ENCODE results near the gene SALL3. TPM values are rescaled to one million over a fixed set of nuclear protein-coding genes. Genes with fewer than 3 reads are reported as not detected.

SALL3 gene
- total RNA-seq, 1 donor from 2014 or later, result 14.6 TPM

DNA sequence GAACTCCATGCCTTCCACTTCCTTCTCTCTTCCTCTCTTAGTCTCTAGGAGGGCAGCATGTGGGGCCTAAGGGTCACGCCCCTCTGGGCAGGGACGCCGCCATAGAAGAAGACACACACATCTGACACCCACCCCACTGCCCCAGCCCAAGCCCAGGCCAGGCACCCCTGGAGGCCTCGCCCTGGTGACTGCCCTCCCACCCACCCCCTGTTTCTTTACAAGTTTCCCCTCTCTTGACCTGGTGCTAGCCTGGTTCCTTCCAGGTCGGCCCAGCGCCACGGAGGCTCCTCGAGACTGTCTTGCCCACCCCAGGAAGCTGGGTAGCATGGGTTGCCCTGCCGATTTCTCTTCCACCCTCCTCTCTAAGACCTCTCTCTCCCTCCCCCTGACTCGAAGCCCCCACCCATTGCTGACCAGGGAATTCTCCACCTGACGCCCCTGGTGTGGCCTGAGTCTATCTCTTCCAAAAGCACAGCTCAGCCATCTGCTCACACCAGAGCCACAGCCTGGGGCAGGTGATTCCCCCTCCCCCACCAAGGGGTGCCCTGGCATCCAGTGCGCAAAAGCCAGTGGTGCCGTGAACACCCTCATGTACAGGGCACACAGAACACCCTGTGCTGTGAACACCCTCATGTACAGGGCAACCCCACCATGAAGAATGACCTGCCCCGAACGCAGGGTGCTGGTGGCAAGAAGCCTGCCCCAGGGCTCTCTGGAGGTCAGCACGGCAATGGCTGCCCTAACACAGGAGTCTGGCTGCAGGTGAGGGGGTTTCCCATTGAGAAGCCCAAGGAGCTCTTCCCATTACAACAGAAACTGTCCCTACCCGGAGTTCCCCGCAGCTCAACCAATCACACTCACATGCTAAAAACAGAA lies 13.5 kb upstream of the SALL3 start:
- H3K36me3 Mint-ChIP-seq, result no peaks in the 10 kb centered on the region
- peak; percentile 50 for DNase-seq (ENCODE audit: extremely low spot score, unreplicated experiment)
- TF ChIP-seq, protein P1, sequence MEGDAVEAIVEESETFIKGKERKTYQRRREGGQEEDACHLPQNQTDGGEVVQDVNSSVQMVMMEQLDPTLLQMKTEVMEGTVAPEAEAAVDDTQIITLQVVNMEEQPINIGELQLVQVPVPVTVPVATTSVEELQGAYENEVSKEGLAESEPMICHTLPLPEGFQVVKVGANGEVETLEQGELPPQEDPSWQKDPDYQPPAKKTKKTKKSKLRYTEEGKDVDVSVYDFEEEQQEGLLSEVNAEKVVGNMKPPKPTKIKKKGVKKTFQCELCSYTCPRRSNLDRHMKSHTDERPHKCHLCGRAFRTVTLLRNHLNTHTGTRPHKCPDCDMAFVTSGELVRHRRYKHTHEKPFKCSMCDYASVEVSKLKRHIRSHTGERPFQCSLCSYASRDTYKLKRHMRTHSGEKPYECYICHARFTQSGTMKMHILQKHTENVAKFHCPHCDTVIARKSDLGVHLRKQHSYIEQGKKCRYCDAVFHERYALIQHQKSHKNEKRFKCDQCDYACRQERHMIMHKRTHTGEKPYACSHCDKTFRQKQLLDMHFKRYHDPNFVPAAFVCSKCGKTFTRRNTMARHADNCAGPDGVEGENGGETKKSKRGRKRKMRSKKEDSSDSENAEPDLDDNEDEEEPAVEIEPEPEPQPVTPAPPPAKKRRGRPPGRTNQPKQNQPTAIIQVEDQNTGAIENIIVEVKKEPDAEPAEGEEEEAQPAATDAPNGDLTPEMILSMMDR (conservative IDR thresholded peaks at IDR 0.05), result no peak
- no peaks in the 10 kb centered on the region for H3K9me3 Mint-ChIP-seq
- no peak overlapping the region for H3K27ac Mint-ChIP-seq
- H3K4me1 Mint-ChIP-seq (ENCODE audit: unreplicated experiment), result no peaks in the 10 kb centered on the region
- H3K27me3 Mint-ChIP-seq, result peaks cover 48% of the 10 kb centered on the region
- no peak overlapping the region for H3K4me3 Mint-ChIP-seq

DNA sequence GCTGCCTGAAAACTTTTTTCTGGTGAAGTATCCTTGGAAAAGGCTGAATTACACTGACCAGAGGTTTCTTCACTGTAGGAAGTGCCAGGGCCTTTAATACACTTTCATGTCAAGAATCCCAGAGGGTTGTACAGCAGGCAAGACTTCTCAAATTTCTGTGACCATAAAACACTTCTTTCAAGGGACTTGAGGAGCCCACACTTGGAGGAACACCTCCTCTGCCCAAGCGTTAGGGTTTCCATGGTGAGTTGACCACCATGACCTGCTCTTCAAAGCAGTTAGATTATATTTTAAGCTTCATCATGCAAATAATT lies 12.9 kb upstream of the SALL3 start:
- TF ChIP-seq, protein P1 (conservative IDR thresholded peaks at IDR 0.05), result no peak
- no peaks in the 10 kb centered on the region for H3K9me3 Mint-ChIP-seq

DNA sequence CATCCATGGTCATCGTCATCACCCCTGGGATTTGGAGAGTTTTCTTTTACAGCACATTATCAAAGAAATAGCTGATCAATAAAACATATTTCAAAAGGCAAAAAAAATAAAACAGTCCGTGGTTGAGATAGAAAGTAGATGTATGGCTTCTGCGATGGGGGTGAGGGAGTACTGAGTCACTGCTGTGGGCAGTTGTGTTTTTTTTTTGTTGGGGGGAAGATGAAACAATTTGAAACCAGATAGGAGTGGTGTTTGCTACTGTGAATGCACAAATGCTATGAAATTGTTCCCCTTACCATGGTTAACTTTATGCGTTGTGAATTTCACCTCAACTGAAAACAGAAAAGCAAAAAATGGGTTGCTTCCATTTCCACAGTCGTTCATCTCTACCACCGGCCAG lies 11.9 kb upstream of the SALL3 start:
- H3K4me1 Mint-ChIP-seq (ENCODE audit: unreplicated experiment), result no peaks in the 10 kb centered on the region

More for the DNA sequence above, 12.9 kb upstream of the SALL3 start:
- no peaks in the 10 kb centered on the region for H3K36me3 Mint-ChIP-seq
- H3K27ac Mint-ChIP-seq, result no peak overlapping the region
- peaks cover 54% of the 10 kb centered on the region for H3K27me3 Mint-ChIP-seq
- peak; percentile 1 for DNase-seq (ENCODE audit: extremely low spot score, unreplicated experiment)
- H3K4me3 Mint-ChIP-seq, result no peak overlapping the region
- no peaks in the 10 kb centered on the region for H3K4me1 Mint-ChIP-seq (ENCODE audit: unreplicated experiment)

DNA sequence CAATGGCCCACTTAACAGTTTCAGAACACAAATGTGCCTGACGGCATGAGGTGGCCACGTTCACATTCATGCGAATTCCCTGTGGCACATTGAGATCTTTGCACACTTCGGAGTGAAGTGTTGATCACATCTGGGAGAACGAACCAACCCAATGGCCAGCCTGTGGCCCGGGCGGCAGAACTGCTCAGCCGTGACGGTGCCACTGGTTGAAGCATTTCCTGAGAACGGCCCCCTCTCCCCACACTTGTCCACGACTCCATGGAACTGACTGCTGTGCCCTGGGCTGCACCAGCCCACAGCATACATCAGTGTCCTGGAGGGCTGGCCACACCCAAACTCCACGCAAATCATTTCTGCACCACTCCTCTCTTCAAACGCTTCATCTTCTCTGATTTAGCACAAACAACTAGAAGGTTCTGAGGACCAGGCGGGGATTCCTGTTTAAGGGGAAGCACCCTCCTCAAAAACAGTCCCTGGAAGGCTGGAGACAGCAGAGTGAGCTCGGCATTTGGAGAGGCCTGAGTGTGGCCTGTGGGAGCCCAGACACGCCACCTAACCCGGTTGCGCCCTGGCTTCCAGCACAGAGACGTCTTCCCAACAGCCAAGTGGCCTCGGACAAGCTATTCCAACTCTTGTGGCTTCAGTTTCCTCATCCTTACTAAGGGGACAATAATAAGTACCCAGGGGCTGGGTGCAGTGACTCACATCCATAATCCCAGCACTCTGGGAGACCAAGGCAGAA lies 9.9 kb upstream of the SALL3 start:
- Mint-ChIP-seq H3K27me3 (peaks cover 64% of the 10 kb centered on the region), H3K27ac (no peak overlapping the region), H3K4me1 (ENCODE audit: unreplicated experiment) (peaks cover 2% of the 10 kb centered on the region), H3K4me3 (no peak overlapping the region), H3K36me3 (no peaks in the 10 kb centered on the region), H3K9me3 (no peaks in the 10 kb centered on the region)
- no peak for DNase-seq (ENCODE audit: extremely low spot score, unreplicated experiment)
- TF ChIP-seq, protein P1 (conservative IDR thresholded peaks at IDR 0.05), result no peak

More for the DNA sequence above, 11.9 kb upstream of the SALL3 start:
- Mint-ChIP-seq H3K4me3 (no peak overlapping the region), H3K36me3 (no peaks in the 10 kb centered on the region), H3K27ac (no peak overlapping the region), H3K27me3 (peaks cover 61% of the 10 kb centered on the region), H3K9me3 (no peaks in the 10 kb centered on the region)
- peak; percentile 0 for DNase-seq (ENCODE audit: extremely low spot score, unreplicated experiment)
- TF ChIP-seq, protein P1 (conservative IDR thresholded peaks at IDR 0.05), result no peak

DNA sequence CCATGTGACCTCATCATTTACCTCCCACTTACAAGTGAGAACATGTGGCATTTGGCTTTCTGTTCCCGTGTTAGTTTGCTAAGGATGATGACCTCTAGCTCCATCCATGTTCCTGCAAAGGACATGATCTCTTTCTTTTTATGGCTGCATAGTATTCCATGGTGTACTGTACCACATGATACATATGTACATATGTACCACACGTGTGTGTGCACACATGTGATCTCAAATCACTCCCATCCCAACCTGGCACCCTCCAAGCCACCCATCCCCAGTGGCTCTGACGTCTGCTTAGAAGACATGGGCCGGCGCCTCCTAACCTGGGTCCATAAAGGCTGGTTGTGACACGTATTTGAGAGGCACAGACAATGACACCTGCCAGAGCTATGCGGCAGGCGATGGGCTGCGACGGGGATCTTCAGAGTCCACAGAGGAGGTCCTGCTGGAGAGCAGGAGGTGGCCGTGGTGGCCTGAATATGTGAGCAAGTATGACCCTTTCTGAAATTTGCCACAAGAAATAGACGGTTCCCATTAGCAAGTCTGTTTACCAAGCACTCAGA lies 8.8 kb upstream of the SALL3 start:
- Mint-ChIP-seq H3K4me3 (no peak overlapping the region), H3K9me3 (no peaks in the 10 kb centered on the region), H3K27ac (no peak overlapping the region), H3K36me3 (no peaks in the 10 kb centered on the region), H3K27me3 (peaks cover 75% of the 10 kb centered on the region), H3K4me1 (ENCODE audit: unreplicated experiment) (peaks cover 4% of the 10 kb centered on the region)
- TF ChIP-seq, protein P1 (conservative IDR thresholded peaks at IDR 0.05), result no peak
- no peak for DNase-seq (ENCODE audit: extremely low spot score, unreplicated experiment)

All from type B pancreatic cell (in vitro differentiated cells).